WTC11 (cell line): Measurements from ENCODE around the gene ELMO1. TPM values are rescaled to one million over a fixed set of nuclear protein-coding genes. Genes with fewer than 3 reads are reported as not detected.

Source experiments
- ATAC-seq: fragments of 200-7000 bp; cut with Tn5 transposase; 2 replicates; pipeline ENCODE4 v1.10.0; 2021; ENCODE audit warnings: mild to moderate bottlenecking, moderate library complexity
- CTCF ChIA-PET: fragments of 300-600 bp; sonication (Branson Sonifier 250); formaldehyde crosslinking; loops from one replicate; lab custom pipeline; 2021; ENCODE audit warnings: antibody characterized with exemption; lab: Charles Lee
- POLR2A ChIA-PET: fragments of 350-600 bp; sonication (Branson Sonifier 250); formaldehyde crosslinking; loops from one replicate; lab custom pipeline; 2021; ENCODE audit warnings: antibody characterized with exemption; lab: Charles Lee
- DNase-seq: peaks from one replicate; pipeline ENCODE4 v3.0.0; 2021; ENCODE audit warnings: low spot score
- H3K27ac Mint-ChIP-seq: 2 replicates; pipeline ENCODE4 v1.8.0; 2021; ENCODE audit warnings: mixed read lengths
- H3K27me3 Mint-ChIP-seq: 2 replicates; pipeline ENCODE4 v1.8.0; 2021; ENCODE audit warnings: low read depth, mild to moderate bottlenecking, moderate library complexity, mixed read lengths
- H3K36me3 Mint-ChIP-seq: 2 replicates; pipeline ENCODE4 v1.8.0; 2021; ENCODE audit warnings: mixed read lengths
- H3K4me1 Mint-ChIP-seq: 2 replicates; pipeline ENCODE4 v1.8.0; 2022; ENCODE audit warnings: mixed read lengths
- H3K4me3 Mint-ChIP-seq: 2 replicates; pipeline ENCODE4 v1.8.0; 2021; ENCODE audit warnings: mild to moderate bottlenecking, moderate library complexity, mixed read lengths
- H3K9me3 Mint-ChIP-seq: 2 replicates; pipeline ENCODE4 v1.8.0; 2021; ENCODE audit warnings: mixed read lengths
- AFF4 ChIP-seq: sonication (generic); formaldehyde crosslinking; IDR thresholded peaks from 2 replicates; pipeline ENCODE4 v1.8.1; 2023; ENCODE audit warnings: mild to moderate bottlenecking, missing genetic modification reagents, borderline replicate concordance
- ATF3 ChIP-seq: sonication (generic); formaldehyde crosslinking; conservative IDR thresholded peaks from 2 replicates; pipeline ENCODE4 v1.8.1; 2022; ENCODE audit warnings: mild to moderate bottlenecking, missing genetic modification reagents
- FOXK1 ChIP-seq: sonication (generic); formaldehyde crosslinking; IDR thresholded peaks from 2 replicates; pipeline ENCODE4 v1.8.0; 2022; ENCODE audit warnings: mild to moderate bottlenecking, moderate library complexity, missing genetic modification reagents
- JAZF1 ChIP-seq: fragments of 250-450 bp; sonication (Bioruptor Pico); IDR thresholded peaks from 2 replicates; pipeline ENCODE4 v1.9.0; 2021; ENCODE audit warnings: moderate library complexity, mild to moderate bottlenecking, inconsistent platforms
- MLX ChIP-seq: sonication (generic); formaldehyde crosslinking; IDR thresholded peaks from 2 replicates; pipeline ENCODE4 v1.8.1; 2023; ENCODE audit warnings: mild to moderate bottlenecking, missing genetic modification reagents, moderate library complexity
- NFATC4 ChIP-seq: fragments of 250-450 bp; sonication (Bioruptor Pico); IDR thresholded peaks from 2 replicates; pipeline ENCODE4 v1.9.0; 2021; ENCODE audit warnings: mild to moderate bottlenecking
- OVOL2 ChIP-seq: fragments of 250-450 bp; sonication (Bioruptor Pico); IDR thresholded peaks from 2 replicates; pipeline ENCODE4 v1.9.0; 2021; ENCODE audit warnings: mild to moderate bottlenecking, borderline replicate concordance
- RORB ChIP-seq: fragments of 250-450 bp; sonication (Bioruptor Pico); IDR thresholded peaks from 2 replicates; pipeline ENCODE4 v1.9.0; 2021; ENCODE audit warnings: mild to moderate bottlenecking
- SP1 ChIP-seq: sonication (generic); formaldehyde crosslinking; conservative IDR thresholded peaks from 2 replicates; pipeline ENCODE4 v1.8.1; 2022; ENCODE audit warnings: missing genetic modification reagents
- ZBTB21 ChIP-seq: sonication (generic); formaldehyde crosslinking; IDR thresholded peaks from 2 replicates; pipeline ENCODE4 v1.8.1; 2023; ENCODE audit warnings: mild to moderate bottlenecking, missing genetic modification reagents, borderline replicate concordance
- ZNF219 ChIP-seq: sonication (generic); formaldehyde crosslinking; IDR thresholded peaks from 2 replicates; pipeline ENCODE4 v1.8.0; 2023; ENCODE audit warnings: missing genetic modification reagents, mild to moderate bottlenecking, borderline replicate concordance
- ZNF232 ChIP-seq: sonication (generic); formaldehyde crosslinking; IDR thresholded peaks from 2 replicates; pipeline ENCODE4 v1.8.0; 2022; ENCODE audit warnings: mild to moderate bottlenecking, missing genetic modification reagents
- ZNF281 ChIP-seq: sonication (generic); formaldehyde crosslinking; IDR thresholded peaks from 2 replicates; pipeline ENCODE4 v1.8.0; 2023; ENCODE audit warnings: mild to moderate bottlenecking, missing genetic modification reagents
- ZNF532 ChIP-seq: fragments of 250-450 bp; sonication (Bioruptor Pico); IDR thresholded peaks from 2 replicates; pipeline ENCODE4 v1.9.0; 2021; ENCODE audit warnings: mild to moderate bottlenecking, borderline replicate concordance
- total RNA-seq: library from RNA; stranded (reverse); gene quantifications from 3 replicates; pipeline ENCODE4 v1.2.3, GENCODE V29; 2021

Gene ELMO1
- total RNA-seq, 1 experiment from 2014 or later, result 19.4 TPM

- Mint-ChIP-seq H3K4me1 (peaks cover 30% of the 10 kb centered on the region), H3K9me3 (peaks cover 13% of the 10 kb centered on the region), H3K27ac (no peak overlapping the region), H3K27me3 (no peaks in the 10 kb centered on the region), H3K4me3 (no peak overlapping the region), H3K36me3 (peaks cover 6% of the 10 kb centered on the region; the same call in 1 of the 2 replicates)
- CTCF ChIA-PET, result interaction anchor here (3.5 kb wide), 1 partner anchor 85 kb away, joined by 21 read pairs; no protein-coding TSS in a partner anchor
- POLR2A ChIA-PET, result no interaction called here
- ATAC-seq (no peak), DNase-seq (no peak)
- TF ChIP-seq ZNF532 (CRISPR knock-in tag) (no peak), JAZF1 (CRISPR knock-in tag) (no peak), AFF4 (CRISPR knock-in tag) (no peak), NFATC4 (CRISPR knock-in tag) (no peak), ATF3 (CRISPR knock-in tag) (no peak), OVOL2 (CRISPR knock-in tag) (no peak), FOXK1 (no peak), ZBTB21 (CRISPR knock-in tag) (no peak), ZNF281 (no peak), SP1 (no peak), RORB (CRISPR knock-in tag) (no peak), ZNF232 (no peak), ZNF219 (CRISPR knock-in tag) (no peak), MLX (CRISPR knock-in tag) (no peak)
Observed at GRCh38 chr7:37096341-37096740, 352.3 kb downstream of the ELMO1 start.
